SK-N-SH treated with all-trans-retinoic acid at 6 μM for 48 hours (cell line): ENCODE measurements around the gene ARL2.

Experiments used
- ATAC-seq: fragments of 200-7000 bp; cut with Tn5 transposase; 3 replicates; pipeline ENCODE4 v1.9.1; 2020; ENCODE audit warnings: mild to moderate bottlenecking, moderate library complexity
- ARNTL ChIP-seq: fragments of 450-650 bp; formaldehyde crosslinking; IDR thresholded peaks from 2 replicates; pipeline ENCODE4 v1.5.0; 2020; ENCODE audit warnings: low read depth, mild to moderate bottlenecking, moderate library complexity, borderline replicate concordance
- BACH2 ChIP-seq: fragments of 250-450 bp; sonication (Bioruptor Pico); IDR thresholded peaks from 2 replicates; pipeline ENCODE4 v1.9.0; 2021; ENCODE audit warnings: mild to moderate bottlenecking, borderline replicate concordance
- CREB5 ChIP-seq: fragments of 250-450 bp; sonication (Bioruptor Pico); IDR thresholded peaks from 2 replicates; pipeline ENCODE4 v1.5.1; 2020; ENCODE audit warnings: low read depth, mild to moderate bottlenecking, moderate library complexity
- CSDC2 ChIP-seq: fragments of 250-450 bp; sonication (Bioruptor Pico); IDR thresholded peaks from 2 replicates; pipeline ENCODE4 v1.5.0; 2020; ENCODE audit warnings: mild to moderate bottlenecking, moderate library complexity
- ESRRG ChIP-seq: fragments of 250-450 bp; sonication (Bioruptor Pico); IDR thresholded peaks from 2 replicates; pipeline ENCODE4 v1.6.1; 2021; ENCODE audit warnings: mild to moderate bottlenecking
- GLIS3 ChIP-seq: fragments of 250-450 bp; sonication (Bioruptor Pico); IDR thresholded peaks from 2 replicates; pipeline ENCODE4 v1.5.0; 2020; ENCODE audit warnings: mild to moderate bottlenecking, moderate library complexity
- OSR1 ChIP-seq: fragments of 250-450 bp; sonication (Bioruptor Pico); IDR thresholded peaks from 2 replicates; pipeline ENCODE4 v1.8.0; 2022; ENCODE audit warnings: moderate library complexity, mild to moderate bottlenecking, inconsistent platforms
- PPARA ChIP-seq: fragments of 250-450 bp; sonication (Bioruptor Pico); IDR thresholded peaks from 2 replicates; pipeline ENCODE4 v1.5.0; 2020; ENCODE audit warnings: mild to moderate bottlenecking, borderline replicate concordance
- SNAI2 ChIP-seq: fragments of 250-450 bp; sonication (Bioruptor Pico); IDR thresholded peaks from 2 replicates; pipeline ENCODE4 v1.5.0; 2020; ENCODE audit warnings: mild to moderate bottlenecking, moderate library complexity
- TCF4 ChIP-seq: fragments of 250-450 bp; sonication (Bioruptor Pico); IDR thresholded peaks from 2 replicates; pipeline ENCODE4 v1.8.0; 2021; ENCODE audit warnings: mild to moderate bottlenecking, moderate library complexity, borderline replicate concordance
- TOX ChIP-seq: fragments of 250-450 bp; sonication (Bioruptor Pico); IDR thresholded peaks from 2 replicates; pipeline ENCODE4 v1.8.0; 2021; ENCODE audit warnings: mild to moderate bottlenecking, moderate library complexity, borderline replicate concordance
- ZC3H10 ChIP-seq: fragments of 250-450 bp; sonication (Bioruptor Pico); IDR thresholded peaks from 2 replicates; pipeline ENCODE4 v1.5.1; 2021; ENCODE audit warnings: mild to moderate bottlenecking, moderate library complexity
- ZFP3 ChIP-seq: fragments of 250-450 bp; sonication (Bioruptor Pico); IDR thresholded peaks from 2 replicates; pipeline ENCODE4 v1.5.0; 2020; ENCODE audit warnings: mild to moderate bottlenecking, moderate library complexity
- ZFP30 ChIP-seq: fragments of 450-650 bp; formaldehyde crosslinking; IDR thresholded peaks from 2 replicates; pipeline ENCODE4 v1.5.0; 2022; ENCODE audit warnings: mild to moderate bottlenecking, moderate library complexity
- ZNF565 ChIP-seq: fragments of 450-650 bp; formaldehyde crosslinking; conservative IDR thresholded peaks from 2 replicates; pipeline ENCODE4 v1.5.0; 2020; ENCODE audit warnings: low read depth, mild to moderate bottlenecking, moderate library complexity
- ZNF70 ChIP-seq: fragments of 450-650 bp; formaldehyde crosslinking; IDR thresholded peaks from 2 replicates; pipeline ENCODE4 v1.5.0; 2020; ENCODE audit warnings: mild to moderate bottlenecking, moderate library complexity
- ZNF8 ChIP-seq: fragments of 450-650 bp; formaldehyde crosslinking; IDR thresholded peaks from 2 replicates; pipeline ENCODE4 v1.5.0; 2020; ENCODE audit warnings: mild to moderate bottlenecking, moderate library complexity
- TF ChIP-seq, protein P1 (sequence below): fragments of 250-450 bp; sonication (Bioruptor Pico); IDR thresholded peaks from 2 replicates; pipeline ENCODE4 v1.5.0; 2020; ENCODE audit warnings: mild to moderate bottlenecking, moderate library complexity
- TF ChIP-seq, protein P2 (sequence below): fragments of 250-450 bp; sonication (Bioruptor Pico); IDR thresholded peaks from 2 replicates; pipeline ENCODE4 v1.5.1; 2021; ENCODE audit warnings: mild to moderate bottlenecking, moderate library complexity

The ARL2 gene

DNA sequence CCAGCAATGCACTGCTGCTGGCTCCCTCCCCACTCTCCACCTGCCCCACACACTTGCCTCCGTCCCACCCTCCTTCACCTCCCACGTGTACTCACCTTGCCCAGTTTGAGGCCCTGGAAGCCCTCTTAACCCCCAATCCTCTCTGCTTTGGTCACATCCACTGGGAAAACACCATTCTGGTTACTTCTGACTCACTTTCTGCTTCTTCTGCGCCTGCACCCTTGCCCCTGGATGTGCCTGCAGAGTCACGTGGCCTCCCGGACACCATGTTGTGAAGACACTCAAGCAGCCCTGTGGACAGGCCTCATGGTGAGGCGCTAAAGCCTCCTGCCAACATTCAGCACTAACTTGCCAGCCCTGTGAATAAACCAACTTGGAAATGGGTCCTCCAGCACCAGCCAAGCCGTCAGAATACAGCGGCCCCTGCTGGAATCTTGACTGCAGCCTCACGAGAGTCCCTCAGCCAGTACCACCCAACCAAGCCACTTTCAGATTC is 47.0 kb downstream of the ARL2 start:
- ATAC-seq = peak; percentile 17; the same call in 1 of the 3 replicates
- TF ChIP-seq ARNTL (CRISPR knock-in tag) (no peak), CREB5 (CRISPR knock-in tag) (no peak), ESRRG (CRISPR knock-in tag) (no peak), ZNF8 (CRISPR knock-in tag) (no peak), CSDC2 (CRISPR knock-in tag) (no peak), OSR1 (CRISPR knock-in tag) (no peak), ZNF70 (no peak), BACH2 (CRISPR knock-in tag) (no peak), ZC3H10 (no peak), ZFP3 (CRISPR knock-in tag) (no peak), ZNF565 (CRISPR knock-in tag) (no peak), TCF4 (no peak)
- TF ChIP-seq, protein P1, sequence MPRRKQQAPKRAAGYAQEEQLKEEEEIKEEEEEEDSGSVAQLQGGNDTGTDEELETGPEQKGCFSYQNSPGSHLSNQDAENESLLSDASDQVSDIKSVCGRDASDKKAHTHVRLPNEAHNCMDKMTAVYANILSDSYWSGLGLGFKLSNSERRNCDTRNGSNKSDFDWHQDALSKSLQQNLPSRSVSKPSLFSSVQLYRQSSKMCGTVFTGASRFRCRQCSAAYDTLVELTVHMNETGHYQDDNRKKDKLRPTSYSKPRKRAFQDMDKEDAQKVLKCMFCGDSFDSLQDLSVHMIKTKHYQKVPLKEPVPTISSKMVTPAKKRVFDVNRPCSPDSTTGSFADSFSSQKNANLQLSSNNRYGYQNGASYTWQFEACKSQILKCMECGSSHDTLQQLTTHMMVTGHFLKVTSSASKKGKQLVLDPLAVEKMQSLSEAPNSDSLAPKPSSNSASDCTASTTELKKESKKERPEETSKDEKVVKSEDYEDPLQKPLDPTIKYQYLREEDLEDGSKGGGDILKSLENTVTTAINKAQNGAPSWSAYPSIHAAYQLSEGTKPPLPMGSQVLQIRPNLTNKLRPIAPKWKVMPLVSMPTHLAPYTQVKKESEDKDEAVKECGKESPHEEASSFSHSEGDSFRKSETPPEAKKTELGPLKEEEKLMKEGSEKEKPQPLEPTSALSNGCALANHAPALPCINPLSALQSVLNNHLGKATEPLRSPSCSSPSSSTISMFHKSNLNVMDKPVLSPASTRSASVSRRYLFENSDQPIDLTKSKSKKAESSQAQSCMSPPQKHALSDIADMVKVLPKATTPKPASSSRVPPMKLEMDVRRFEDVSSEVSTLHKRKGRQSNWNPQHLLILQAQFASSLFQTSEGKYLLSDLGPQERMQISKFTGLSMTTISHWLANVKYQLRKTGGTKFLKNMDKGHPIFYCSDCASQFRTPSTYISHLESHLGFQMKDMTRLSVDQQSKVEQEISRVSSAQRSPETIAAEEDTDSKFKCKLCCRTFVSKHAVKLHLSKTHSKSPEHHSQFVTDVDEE (CRISPR knock-in tag) = no peak

DNA sequence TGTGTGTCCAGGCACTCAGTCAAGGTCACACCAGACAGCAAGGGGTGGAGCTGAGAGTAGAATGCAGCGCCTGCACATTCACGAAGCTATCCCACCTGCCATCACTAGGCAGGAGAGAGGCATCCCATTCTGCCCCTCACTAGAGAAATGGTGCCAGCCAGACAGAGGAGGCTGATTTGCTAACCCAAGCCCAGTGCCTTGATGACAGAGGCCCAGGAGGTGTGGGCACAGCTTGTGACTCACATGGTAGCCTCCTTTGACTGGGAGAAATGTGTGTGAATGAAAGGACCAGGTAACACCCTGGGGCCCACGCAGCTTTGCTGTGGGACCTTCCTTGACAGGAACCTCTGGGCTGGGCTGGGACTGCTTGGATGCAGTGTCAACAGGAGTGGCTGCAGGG is 49.6 kb downstream of the ARL2 start:
- TF ChIP-seq OSR1 (CRISPR knock-in tag) = no peak
- TF ChIP-seq ZFP3 (CRISPR knock-in tag) = no peak
- TF ChIP-seq PPARA (CRISPR knock-in tag) = no peak
- TF ChIP-seq, protein P1 (CRISPR knock-in tag) = no peak
- TF ChIP-seq TOX (CRISPR knock-in tag) = no peak
- TF ChIP-seq ZFP30 (CRISPR knock-in tag) = no peak
- ATAC-seq = no peak

GRCh38 chr11:65064847-65065240 is 50.9 kb downstream of the ARL2 start:
- ATAC-seq = no peak
- TF ChIP-seq SNAI2 (CRISPR knock-in tag) (no peak), OSR1 (CRISPR knock-in tag) (no peak), ESRRG (CRISPR knock-in tag) (no peak), TOX (CRISPR knock-in tag) (no peak)
- TF ChIP-seq, protein P2, sequence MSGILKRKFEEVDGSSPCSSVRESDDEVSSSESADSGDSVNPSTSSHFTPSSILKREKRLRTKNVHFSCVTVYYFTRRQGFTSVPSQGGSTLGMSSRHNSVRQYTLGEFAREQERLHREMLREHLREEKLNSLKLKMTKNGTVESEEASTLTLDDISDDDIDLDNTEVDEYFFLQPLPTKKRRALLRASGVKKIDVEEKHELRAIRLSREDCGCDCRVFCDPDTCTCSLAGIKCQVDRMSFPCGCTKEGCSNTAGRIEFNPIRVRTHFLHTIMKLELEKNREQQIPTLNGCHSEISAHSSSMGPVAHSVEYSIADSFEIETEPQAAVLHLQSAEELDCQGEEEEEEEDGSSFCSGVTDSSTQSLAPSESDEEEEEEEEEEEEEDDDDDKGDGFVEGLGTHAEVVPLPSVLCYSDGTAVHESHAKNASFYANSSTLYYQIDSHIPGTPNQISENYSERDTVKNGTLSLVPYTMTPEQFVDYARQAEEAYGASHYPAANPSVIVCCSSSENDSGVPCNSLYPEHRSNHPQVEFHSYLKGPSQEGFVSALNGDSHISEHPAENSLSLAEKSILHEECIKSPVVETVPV (CRISPR knock-in tag) = no peak

DNA sequence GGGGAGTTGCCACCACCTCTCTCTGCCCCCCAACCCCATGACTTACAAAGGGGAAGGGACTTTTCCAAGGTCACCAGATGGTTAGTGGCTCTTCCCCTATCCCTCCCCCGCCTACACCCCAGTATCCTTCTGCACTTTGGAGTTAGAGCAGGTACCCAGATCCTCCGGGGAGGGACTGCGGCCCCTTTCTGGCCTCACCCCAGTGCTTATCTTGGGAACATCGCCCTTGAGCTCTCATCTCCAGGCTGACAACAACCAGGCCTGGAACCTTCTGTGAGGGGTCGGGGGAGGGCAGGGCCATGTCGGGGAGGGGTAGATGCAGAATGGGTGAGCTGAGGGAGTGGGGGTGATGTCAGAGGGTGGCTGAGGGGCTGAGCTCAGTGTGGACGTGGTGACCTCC is 51.9 kb downstream of the ARL2 start:
- ATAC-seq = no peak
- TF ChIP-seq ZNF70 (no peak), ZNF565 (CRISPR knock-in tag) (no peak), CSDC2 (CRISPR knock-in tag) (no peak), BACH2 (CRISPR knock-in tag) (no peak), ZC3H10 (no peak), CREB5 (CRISPR knock-in tag) (no peak), ZFP30 (CRISPR knock-in tag) (no peak), ARNTL (CRISPR knock-in tag) (no peak), TOX (CRISPR knock-in tag) (no peak), ZFP3 (CRISPR knock-in tag) (no peak), GLIS3 (CRISPR knock-in tag) (no peak), ZNF8 (CRISPR knock-in tag) (no peak), TCF4 (no peak)
- TF ChIP-seq, protein P1 (CRISPR knock-in tag) = no peak
